HFFc6 (cell line): Measurements from ENCODE around the gene TFAP2E. TPM values are rescaled to one million over a fixed set of nuclear protein-coding genes. Genes with fewer than 3 reads are reported as not detected.

ENCODE experiments used
- DNase-seq: peaks from one replicate; pipeline ENCODE4 v3.0.0-alpha.2; 2018
- H3K27ac Mint-ChIP-seq: 2 replicates; pipeline ENCODE4 v1.8.0; 2020; ENCODE audit warnings: mild to moderate bottlenecking, mixed read lengths
- H3K27me3 Mint-ChIP-seq: 2 replicates; pipeline ENCODE4 v1.8.0; 2021; ENCODE audit warnings: mild to moderate bottlenecking, moderate library complexity, mixed read lengths; ENCODE audit not compliant: insufficient read depth
- H3K36me3 Mint-ChIP-seq: 2 replicates; pipeline ENCODE4 v1.8.0; 2021; ENCODE audit warnings: low read depth, mixed read lengths
- H3K4me1 Mint-ChIP-seq: 2 replicates; pipeline ENCODE4 v1.8.0; 2020; ENCODE audit warnings: low read depth, mixed read lengths
- H3K4me3 Mint-ChIP-seq: 2 replicates; pipeline ENCODE4 v1.8.0; 2020; ENCODE audit warnings: mild to moderate bottlenecking, moderate library complexity, mixed read lengths
- H3K9me3 Mint-ChIP-seq: 2 replicates; pipeline ENCODE4 v1.8.0; 2020; ENCODE audit warnings: mild to moderate bottlenecking, mixed read lengths
- total RNA-seq, 6 experiments: library from RNA; stranded (reverse); fragmentation: NEBNext Ultra II Directional; extraction: Animal tissue kit (Norgen Biotek cat#: 25700); gene quantifications; 2 replicates in 1 of 6; 3 replicates in 5 of 6; pipeline ENCODE4 v1.2.3, GENCODE V29; 2021
- TF ChIP-seq, protein P1 (sequence below): fragments of 200-600 bp; sonication (generic); IDR thresholded peaks from 2 replicates; pipeline ENCODE4 v1.5.0; 2021; ENCODE audit warnings: antibody characterized with exemption, mild to moderate bottlenecking

TFAP2E gene
- total RNA-seq, 6 experiments from 2014 or later: 0.11 to 0.21 (median 0.13) TPM

DNA sequence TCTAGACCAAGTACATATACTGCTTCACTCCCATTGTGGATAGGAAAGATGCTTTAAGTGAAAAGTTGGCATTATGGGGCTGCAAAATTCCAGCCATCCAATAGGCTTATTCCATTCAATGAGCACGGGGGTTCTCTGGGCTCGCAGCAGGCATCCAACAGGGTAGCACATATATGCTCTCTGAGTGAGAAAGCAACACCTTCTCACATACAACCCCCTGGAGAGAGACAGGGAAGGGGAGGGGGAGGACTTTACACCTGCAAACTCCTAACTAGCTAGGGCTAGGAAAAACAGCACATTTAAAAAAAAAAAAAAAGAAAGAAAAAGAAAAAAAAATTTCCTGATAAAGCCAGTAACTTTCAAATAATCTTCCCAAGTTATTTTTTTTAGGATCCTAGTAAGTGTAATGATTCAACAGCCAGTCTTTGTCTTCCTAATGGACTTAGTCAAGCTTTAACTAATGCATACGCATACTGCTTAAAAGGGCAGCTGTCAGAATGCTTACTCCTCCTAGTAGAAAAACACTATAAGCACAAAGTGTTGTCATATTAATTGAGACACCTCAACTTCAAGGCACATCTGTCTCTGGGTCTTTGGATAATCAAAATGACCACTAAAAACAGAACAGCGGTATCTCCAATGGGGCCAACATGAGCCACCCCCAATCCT is 49.5 kb downstream of the TFAP2E start:
- H3K4me1 Mint-ChIP-seq: peaks cover 2% of the 10 kb centered on the region; the same call in 1 of the 2 replicates
- TF ChIP-seq, protein P1, sequence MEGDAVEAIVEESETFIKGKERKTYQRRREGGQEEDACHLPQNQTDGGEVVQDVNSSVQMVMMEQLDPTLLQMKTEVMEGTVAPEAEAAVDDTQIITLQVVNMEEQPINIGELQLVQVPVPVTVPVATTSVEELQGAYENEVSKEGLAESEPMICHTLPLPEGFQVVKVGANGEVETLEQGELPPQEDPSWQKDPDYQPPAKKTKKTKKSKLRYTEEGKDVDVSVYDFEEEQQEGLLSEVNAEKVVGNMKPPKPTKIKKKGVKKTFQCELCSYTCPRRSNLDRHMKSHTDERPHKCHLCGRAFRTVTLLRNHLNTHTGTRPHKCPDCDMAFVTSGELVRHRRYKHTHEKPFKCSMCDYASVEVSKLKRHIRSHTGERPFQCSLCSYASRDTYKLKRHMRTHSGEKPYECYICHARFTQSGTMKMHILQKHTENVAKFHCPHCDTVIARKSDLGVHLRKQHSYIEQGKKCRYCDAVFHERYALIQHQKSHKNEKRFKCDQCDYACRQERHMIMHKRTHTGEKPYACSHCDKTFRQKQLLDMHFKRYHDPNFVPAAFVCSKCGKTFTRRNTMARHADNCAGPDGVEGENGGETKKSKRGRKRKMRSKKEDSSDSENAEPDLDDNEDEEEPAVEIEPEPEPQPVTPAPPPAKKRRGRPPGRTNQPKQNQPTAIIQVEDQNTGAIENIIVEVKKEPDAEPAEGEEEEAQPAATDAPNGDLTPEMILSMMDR: no peak
- peaks cover 26% of the 10 kb centered on the region for H3K36me3 Mint-ChIP-seq
- DNase-seq: no peak
- H3K27me3 Mint-ChIP-seq: no peaks in the 10 kb centered on the region
- no peak overlapping the region for H3K4me3 Mint-ChIP-seq
- H3K27ac Mint-ChIP-seq: no peak overlapping the region
- H3K9me3 Mint-ChIP-seq: no peaks in the 10 kb centered on the region

DNA sequence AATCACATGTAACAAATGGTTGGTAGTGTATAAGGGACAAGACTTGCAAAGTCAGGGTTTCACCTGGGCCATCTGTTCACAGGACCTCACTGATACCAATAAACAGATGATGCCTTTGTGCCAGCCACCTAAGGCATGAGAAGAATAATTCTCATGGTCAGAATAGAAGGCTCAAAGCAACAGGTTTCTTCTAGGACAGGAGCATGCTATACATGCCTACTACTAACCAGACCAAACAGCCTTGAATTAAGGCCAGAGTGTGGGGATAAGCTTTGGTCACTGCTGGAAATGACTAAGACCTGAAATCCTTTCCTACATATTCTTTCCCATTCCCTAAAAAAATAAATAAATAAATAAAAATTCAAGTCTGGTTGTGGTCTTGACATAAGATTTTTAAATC is 50.7 kb downstream of the TFAP2E start:
- Mint-ChIP-seq H3K9me3 (no peaks in the 10 kb centered on the region), H3K4me3 (no peak overlapping the region), H3K4me1 (peaks cover 14% of the 10 kb centered on the region), H3K27me3 (no peaks in the 10 kb centered on the region), H3K36me3 (peaks cover 20% of the 10 kb centered on the region), H3K27ac (no peak overlapping the region)
- DNase-seq: no peak
- TF ChIP-seq, protein P1: no peak

DNA sequence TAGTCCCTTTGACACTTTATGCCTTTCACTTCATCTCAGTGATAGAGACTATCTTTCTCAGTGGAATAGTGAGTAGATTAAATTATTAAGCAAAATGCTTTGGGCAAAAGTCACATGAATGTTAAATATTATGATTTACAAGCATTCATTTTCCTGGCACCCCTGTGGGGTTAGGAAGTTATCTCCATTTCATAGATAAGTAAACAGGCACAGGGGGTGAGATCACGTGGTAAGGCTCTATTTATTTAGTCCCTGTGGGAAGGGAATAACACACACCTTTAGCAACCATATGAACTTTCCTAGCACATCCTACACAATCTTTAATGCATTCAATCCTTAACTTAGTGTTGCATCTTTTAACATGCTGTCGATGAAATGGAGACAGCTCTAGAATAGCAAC is 55.9 kb downstream of the TFAP2E start:
- H3K27me3 Mint-ChIP-seq: no peaks in the 10 kb centered on the region
- H3K4me3 Mint-ChIP-seq: no peak overlapping the region
- H3K36me3 Mint-ChIP-seq: peaks cover 25% of the 10 kb centered on the region
- DNase-seq: no peak
- H3K9me3 Mint-ChIP-seq: no peaks in the 10 kb centered on the region
- no peak overlapping the region for H3K27ac Mint-ChIP-seq
- H3K4me1 Mint-ChIP-seq: peaks cover 25% of the 10 kb centered on the region
- TF ChIP-seq, protein P1: no peak

DNA sequence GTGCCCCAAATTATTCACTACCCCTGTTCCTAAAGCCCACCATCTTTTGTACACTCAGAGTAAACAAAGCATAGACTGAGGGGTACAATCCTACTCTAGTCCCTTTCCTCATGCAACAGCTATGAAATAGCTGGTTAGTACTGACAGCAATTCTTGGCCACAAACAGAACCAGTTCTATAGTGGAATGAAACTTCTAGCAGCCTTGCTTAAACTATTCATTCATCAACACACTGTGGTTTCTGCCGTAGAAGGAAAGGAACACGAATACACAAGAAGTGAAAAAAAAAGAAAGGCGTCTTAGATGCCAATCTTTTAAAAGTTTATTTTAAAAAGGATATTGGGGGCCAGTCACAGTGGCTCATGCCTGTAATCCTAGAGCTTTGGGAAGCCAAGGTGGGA is 58.3 kb downstream of the TFAP2E start:
- Mint-ChIP-seq H3K27me3 (no peaks in the 10 kb centered on the region), H3K27ac (peak overlapping the region; percentile 43; the same call in 1 of the 2 replicates), H3K4me1 (peaks cover 25% of the 10 kb centered on the region), H3K36me3 (peaks cover 25% of the 10 kb centered on the region), H3K4me3 (no peak overlapping the region), H3K9me3 (no peaks in the 10 kb centered on the region)
- no peak for DNase-seq
- TF ChIP-seq, protein P1: no peak

DNA sequence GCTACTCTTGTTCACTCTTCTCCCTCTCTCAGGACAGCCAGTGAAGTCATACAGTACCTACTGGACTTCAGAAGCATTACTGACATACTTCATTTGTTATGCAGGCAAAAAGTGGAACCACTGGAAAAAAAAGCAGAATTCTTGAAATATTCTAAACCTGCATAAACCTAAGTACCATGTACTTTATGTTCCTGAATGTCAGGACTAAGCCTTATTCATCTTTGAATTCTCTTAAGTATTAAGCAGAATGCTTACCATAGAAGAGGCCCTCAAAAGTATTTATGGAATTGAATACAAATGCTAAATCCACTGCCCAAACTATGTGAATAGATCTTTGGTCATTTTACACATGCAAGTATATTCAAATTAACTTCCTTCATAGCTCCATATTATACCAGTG is 60.4 kb downstream of the TFAP2E start:
- H3K27me3 Mint-ChIP-seq: no peaks in the 10 kb centered on the region
- DNase-seq: no peak
- H3K27ac Mint-ChIP-seq: no peak overlapping the region
- H3K4me1 Mint-ChIP-seq: peaks cover 28% of the 10 kb centered on the region
- peaks cover 25% of the 10 kb centered on the region for H3K36me3 Mint-ChIP-seq
- H3K4me3 Mint-ChIP-seq: no peak overlapping the region
- H3K9me3 Mint-ChIP-seq: no peaks in the 10 kb centered on the region
- TF ChIP-seq, protein P1: no peak
